Panc1 (cell line): ENCODE measurements around the gene REXO4. TPM values are rescaled to one million over a fixed set of nuclear protein-coding genes. Genes with fewer than 3 reads are reported as not detected.

Experiments
- ATAC-seq: fragments of 200-7000 bp; cut with Tn5 transposase; 2 replicates; pipeline ENCODE4 v1.9.1; 2020; ENCODE audit warnings: mild to moderate bottlenecking, moderate library complexity
- Bru-seq: library from RNA; stranded (reverse); fragments of 400-500 nt; gene quantifications from one replicate; lab custom pipeline; 2021; lab: Mats Ljungman, UMichigan
- BruChase-seq, 2 experiments: library from RNA; stranded (reverse); fragments of 400-500 nt; gene quantifications; one replicate each; lab custom pipeline; 2021; lab: Mats Ljungman, UMichigan
- BruUV-seq: library from RNA; stranded (reverse); fragments of 400-500 nt; replicated peaks from 2 replicates; lab custom pipeline; 2021; lab: Mats Ljungman, UMichigan
- CTCF ChIA-PET: fragments of 300-600 bp; sonication (Branson Sonifier 250); formaldehyde crosslinking; loops from one replicate; lab custom pipeline; 2022; ENCODE audit warnings: antibody characterized with exemption; lab: Charles Lee
- POLR2A ChIA-PET: fragments of 300-600 bp; sonication (Branson Sonifier 250); formaldehyde crosslinking; loops from one replicate; lab custom pipeline; 2022; ENCODE audit warnings: antibody characterized with exemption; lab: Charles Lee
- DNase-seq: peaks from one replicate; pipeline ENCODE4 v3.0.0-alpha.2; 2010; ENCODE audit warnings: low read depth, low spot score
- H3K27ac ChIP-seq: 2 replicates; pipeline ENCODE4 v1.5.1; 2011; ENCODE audit warnings: mild to moderate bottlenecking, low read length, inconsistent platforms
- H3K27me3 ChIP-seq: fragments of 200-500 bp; sonication (Bioruptor generic); 2 replicates; pipeline ENCODE4 v1.6.0; 2014; ENCODE audit warnings: low read length, inconsistent platforms; ENCODE audit not compliant: control insufficient read depth, insufficient read depth
- H3K36me3 ChIP-seq: fragments of 200-500 bp; sonication (Bioruptor generic); 2 replicates; pipeline ENCODE4 v1.5.1; 2014; ENCODE audit warnings: inconsistent platforms, mild to moderate bottlenecking, low read length, moderate library complexity; ENCODE audit not compliant: control insufficient read depth, insufficient read depth
- H3K4me1 ChIP-seq: 2 replicates; pipeline ENCODE4 v1.5.1; 2011; ENCODE audit warnings: inconsistent platforms, mild to moderate bottlenecking, low read length, moderate library complexity; ENCODE audit not compliant: control insufficient read depth, insufficient read depth
- H3K4me3 ChIP-seq, 2 experiments: 2 replicates each; pipeline ENCODE4 v1.5.1; 2011 to 2012; ENCODE audit warnings: low read depth in 2 of 2, low read length in 2 of 2, mild to moderate bottlenecking in 2 of 2, inconsistent platforms in 1 of 2, moderate library complexity in 1 of 2
- H3K9me3 ChIP-seq: fragments of 200-500 bp; sonication (Bioruptor generic); 2 replicates; pipeline ENCODE4 v1.5.1; 2014; ENCODE audit warnings: low read depth, mild to moderate bottlenecking, inconsistent platforms, low read length, moderate library complexity; ENCODE audit not compliant: control insufficient read depth, insufficient read depth
- POLR2AphosphoS5 ChIP-seq: IDR thresholded peaks from 2 replicates; pipeline ENCODE4 v1.6.1; 2012; ENCODE audit warnings: mild to moderate bottlenecking, low read depth, low read length, moderate library complexity
- SIN3A ChIP-seq: IDR thresholded peaks from 2 replicates; pipeline ENCODE4 v1.6.1; 2012; ENCODE audit warnings: low read depth, mild to moderate bottlenecking, low read length, moderate library complexity, borderline replicate concordance; ENCODE audit not compliant: insufficient read depth
- TCF7L2 ChIP-seq: IDR thresholded peaks from 2 replicates; pipeline ENCODE4 v1.6.1; 2011; ENCODE audit warnings: mild to moderate bottlenecking, low read depth, low read length, inconsistent platforms
- in situ Hi-C: cut with HindIII; loops from 2 replicates; pipeline ENCODE4 v1.10.0; 2016; ENCODE audit warnings: low sequenced_read_pairs, low pct_unique_long_range_greater_than_20kb
- intact Hi-C: fragments of 100-400 bp; cut with micrococcal nuclease; formaldehyde crosslinking; loops from one replicate; pipeline ENCODE4 v1.10.0; 2022; ENCODE audit not compliant: unreplicated experiment
- long read RNA-seq: library from polyadenylated mRNA; unstranded; transcript quantifications from one replicate; pipeline ENCODE4 v2.0.0, GENCODE V29; 2021; ENCODE audit not compliant: unreplicated experiment
- polyA plus RNA-seq: library from polyadenylated mRNA; unstranded; fragments of >200 nt; gene quantifications from one replicate; pipeline ENCODE4 v1.2.1, GENCODE V29; 2012; ENCODE audit warnings: missing spikeins; ENCODE audit not compliant: insufficient read length
- total RNA-seq: library from RNA; stranded (reverse); gene quantifications from one replicate; pipeline ENCODE4 v1.2.1, GENCODE V29; 2021; ENCODE audit not compliant: unreplicated experiment
- TF ChIP-seq, protein P1 (sequence below), 2 experiments: IDR thresholded peaks; 2 replicates each; pipeline ENCODE4 v1.6.1; 2011 to 2012; ENCODE audit warnings: low read depth in 2 of 2, control low read depth in 1 of 2, low read length in 1 of 2, mild to moderate bottlenecking in 1 of 2, moderate library complexity in 1 of 2; ENCODE audit not compliant: insufficient read depth in 1 of 2
- TF ChIP-seq, protein P2 (sequence below): fragments of 450-650 bp; IDR thresholded peaks from 2 replicates; pipeline ENCODE4 v1.5.1; 2017; ENCODE audit warnings: mild to moderate bottlenecking

REXO4 gene, protein sequence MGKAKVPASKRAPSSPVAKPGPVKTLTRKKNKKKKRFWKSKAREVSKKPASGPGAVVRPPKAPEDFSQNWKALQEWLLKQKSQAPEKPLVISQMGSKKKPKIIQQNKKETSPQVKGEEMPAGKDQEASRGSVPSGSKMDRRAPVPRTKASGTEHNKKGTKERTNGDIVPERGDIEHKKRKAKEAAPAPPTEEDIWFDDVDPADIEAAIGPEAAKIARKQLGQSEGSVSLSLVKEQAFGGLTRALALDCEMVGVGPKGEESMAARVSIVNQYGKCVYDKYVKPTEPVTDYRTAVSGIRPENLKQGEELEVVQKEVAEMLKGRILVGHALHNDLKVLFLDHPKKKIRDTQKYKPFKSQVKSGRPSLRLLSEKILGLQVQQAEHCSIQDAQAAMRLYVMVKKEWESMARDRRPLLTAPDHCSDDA
- total RNA-seq = 19.9 TPM
- 26.9 TPM for polyA plus RNA-seq
- percentile 71 among the genes with signal in this experiment for Bru-seq, nascent RNA
- BruChase-seq, experiment 1, labeled RNA remaining after a 2-hour chase = percentile 74 among the genes with signal in this experiment
- percentile 77 among the genes with signal in this experiment for BruChase-seq, experiment 2, labeled RNA remaining after a 6-hour chase
- long read RNA-seq, transcript REXO4-202 (8 exons, 2,360 nt) = major isoform, 39 of 74 reads
- long read RNA-seq, partial matches to known transcripts = 13 of 74 reads
- long read RNA-seq, other reads (novel, unspliced or antisense) = 21 of 74 reads

DNA sequence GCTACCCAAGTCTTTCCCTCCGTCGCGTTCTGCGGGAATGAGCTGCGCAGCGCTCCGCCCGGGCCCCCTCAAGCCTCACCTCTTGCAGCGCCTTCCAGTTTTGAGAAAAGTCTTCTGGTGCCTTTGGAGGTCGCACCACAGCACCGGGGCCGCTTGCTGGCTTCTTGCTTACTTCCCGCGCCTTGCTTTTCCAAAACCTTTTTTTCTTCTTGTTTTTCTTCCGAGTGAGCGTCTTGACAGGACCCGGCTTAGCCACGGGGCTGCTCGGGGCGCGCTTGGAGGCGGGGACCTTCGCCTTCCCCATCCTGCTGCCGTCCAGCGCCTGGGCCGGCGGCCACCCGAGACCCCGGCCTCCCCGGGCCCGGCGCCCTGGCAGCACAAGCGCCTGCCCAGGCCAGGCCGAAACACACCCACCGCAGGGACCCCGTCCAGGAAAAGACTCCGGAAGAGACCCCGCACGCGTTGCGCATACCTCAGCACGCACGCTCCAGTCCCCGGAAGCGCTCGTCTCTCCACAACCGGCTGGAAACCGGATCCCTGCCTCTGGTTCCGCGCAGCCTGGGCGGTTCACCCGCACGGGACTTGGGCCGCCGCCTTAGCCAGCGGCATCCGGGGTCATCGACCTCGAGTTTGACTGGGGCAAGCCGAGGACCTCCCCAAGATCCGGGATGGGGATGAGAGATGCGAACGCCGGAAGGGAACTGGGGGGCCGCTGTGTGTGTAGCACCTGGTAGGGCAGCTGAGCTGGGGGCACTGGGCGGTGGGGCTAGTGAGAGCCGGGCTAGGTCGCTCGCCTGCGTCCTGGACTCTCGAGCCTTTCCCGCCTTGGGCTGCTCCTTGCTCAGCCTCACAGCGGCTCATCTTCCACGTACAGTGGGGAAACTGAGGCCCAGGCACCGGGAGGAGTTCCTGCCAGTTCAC, at the start of gene REXO4:
Gene REXO4 (minus strand): TSS at position 470 of the 921 bp plus-strand sequence. CDS start 166 bp downstream, at position 304.
- H3K4me1 ChIP-seq = no peaks in the 10 kb centered on the region
- POLR2A ChIA-PET = no interaction called here
- H3K36me3 ChIP-seq = peaks cover 2% of the 10 kb centered on the region
- no peaks in the 10 kb centered on the region for H3K27me3 ChIP-seq
- H3K4me3 ChIP-seq = peak within 1 kb of the TSS; percentile 90 to 94
- TF ChIP-seq SIN3A (peak; percentile 67; the same call in 1 of the 2 replicates), POLR2AphosphoS5 (no peak; the same call in 1 of the 2 replicates), TCF7L2 (0 out of 2 replicates have a peak, but pooled peaks have one; percentile 27)
- TF ChIP-seq, protein P1, sequence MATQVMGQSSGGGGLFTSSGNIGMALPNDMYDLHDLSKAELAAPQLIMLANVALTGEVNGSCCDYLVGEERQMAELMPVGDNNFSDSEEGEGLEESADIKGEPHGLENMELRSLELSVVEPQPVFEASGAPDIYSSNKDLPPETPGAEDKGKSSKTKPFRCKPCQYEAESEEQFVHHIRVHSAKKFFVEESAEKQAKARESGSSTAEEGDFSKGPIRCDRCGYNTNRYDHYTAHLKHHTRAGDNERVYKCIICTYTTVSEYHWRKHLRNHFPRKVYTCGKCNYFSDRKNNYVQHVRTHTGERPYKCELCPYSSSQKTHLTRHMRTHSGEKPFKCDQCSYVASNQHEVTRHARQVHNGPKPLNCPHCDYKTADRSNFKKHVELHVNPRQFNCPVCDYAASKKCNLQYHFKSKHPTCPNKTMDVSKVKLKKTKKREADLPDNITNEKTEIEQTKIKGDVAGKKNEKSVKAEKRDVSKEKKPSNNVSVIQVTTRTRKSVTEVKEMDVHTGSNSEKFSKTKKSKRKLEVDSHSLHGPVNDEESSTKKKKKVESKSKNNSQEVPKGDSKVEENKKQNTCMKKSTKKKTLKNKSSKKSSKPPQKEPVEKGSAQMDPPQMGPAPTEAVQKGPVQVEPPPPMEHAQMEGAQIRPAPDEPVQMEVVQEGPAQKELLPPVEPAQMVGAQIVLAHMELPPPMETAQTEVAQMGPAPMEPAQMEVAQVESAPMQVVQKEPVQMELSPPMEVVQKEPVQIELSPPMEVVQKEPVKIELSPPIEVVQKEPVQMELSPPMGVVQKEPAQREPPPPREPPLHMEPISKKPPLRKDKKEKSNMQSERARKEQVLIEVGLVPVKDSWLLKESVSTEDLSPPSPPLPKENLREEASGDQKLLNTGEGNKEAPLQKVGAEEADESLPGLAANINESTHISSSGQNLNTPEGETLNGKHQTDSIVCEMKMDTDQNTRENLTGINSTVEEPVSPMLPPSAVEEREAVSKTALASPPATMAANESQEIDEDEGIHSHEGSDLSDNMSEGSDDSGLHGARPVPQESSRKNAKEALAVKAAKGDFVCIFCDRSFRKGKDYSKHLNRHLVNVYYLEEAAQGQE (IDR thresholded peaks at IDR 0.05; ENCODE audit: insufficient read depth in 1 of 2, low read depth in 2 of 2, low read length in 1 of 2) = no peak
- TF ChIP-seq, protein P2, sequence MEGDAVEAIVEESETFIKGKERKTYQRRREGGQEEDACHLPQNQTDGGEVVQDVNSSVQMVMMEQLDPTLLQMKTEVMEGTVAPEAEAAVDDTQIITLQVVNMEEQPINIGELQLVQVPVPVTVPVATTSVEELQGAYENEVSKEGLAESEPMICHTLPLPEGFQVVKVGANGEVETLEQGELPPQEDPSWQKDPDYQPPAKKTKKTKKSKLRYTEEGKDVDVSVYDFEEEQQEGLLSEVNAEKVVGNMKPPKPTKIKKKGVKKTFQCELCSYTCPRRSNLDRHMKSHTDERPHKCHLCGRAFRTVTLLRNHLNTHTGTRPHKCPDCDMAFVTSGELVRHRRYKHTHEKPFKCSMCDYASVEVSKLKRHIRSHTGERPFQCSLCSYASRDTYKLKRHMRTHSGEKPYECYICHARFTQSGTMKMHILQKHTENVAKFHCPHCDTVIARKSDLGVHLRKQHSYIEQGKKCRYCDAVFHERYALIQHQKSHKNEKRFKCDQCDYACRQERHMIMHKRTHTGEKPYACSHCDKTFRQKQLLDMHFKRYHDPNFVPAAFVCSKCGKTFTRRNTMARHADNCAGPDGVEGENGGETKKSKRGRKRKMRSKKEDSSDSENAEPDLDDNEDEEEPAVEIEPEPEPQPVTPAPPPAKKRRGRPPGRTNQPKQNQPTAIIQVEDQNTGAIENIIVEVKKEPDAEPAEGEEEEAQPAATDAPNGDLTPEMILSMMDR = no peak
- ATAC-seq = peak; percentile 96
- DNase-seq = no peak
- TSS peak; percentile 86 for BruUV-seq
- intact Hi-C loops = no loop called here
- CTCF ChIA-PET = no interaction called here
- in situ Hi-C loops = no loop called here
- H3K9me3 ChIP-seq = no peaks in the 10 kb centered on the region
- peak within 1 kb of the TSS; percentile 87 for H3K27ac ChIP-seq

DNA sequence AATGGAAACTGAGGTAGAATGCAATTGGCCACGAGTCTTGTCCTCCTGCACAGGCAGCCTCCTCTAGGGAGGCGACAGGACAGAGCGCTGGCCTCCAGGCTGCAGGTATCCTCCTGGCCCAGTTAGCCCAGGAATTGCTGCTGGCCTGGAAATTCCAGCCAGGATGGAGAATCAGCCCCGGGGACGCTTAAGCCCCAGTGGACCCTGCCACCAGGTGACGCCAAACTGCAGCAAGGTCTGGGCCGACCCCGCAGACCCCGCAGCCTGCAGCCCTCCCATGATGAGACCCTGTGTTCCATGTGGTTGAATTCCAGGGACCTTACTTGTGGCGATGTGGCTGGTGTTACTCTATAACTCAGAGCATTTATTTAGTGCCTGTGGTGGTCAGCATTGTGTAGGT, 49.3 kb upstream of the REXO4 start:
- no peaks in the 10 kb centered on the region for H3K9me3 ChIP-seq
- H3K4me3 ChIP-seq = no peak overlapping the region
- intact Hi-C loops (no loop called here), in situ Hi-C loops (no loop called here)
- no peak overlapping the region for H3K27ac ChIP-seq
- ChIA-PET CTCF (no interaction called here), POLR2A (no interaction called here)
- TF ChIP-seq, protein P2 = no peak
- TF ChIP-seq, protein P1 (IDR thresholded peaks at IDR 0.05; ENCODE audit: insufficient read depth in 1 of 2, low read depth in 2 of 2, low read length in 1 of 2) = no peak
- TF ChIP-seq POLR2AphosphoS5 (no peak), TCF7L2 (no peak), SIN3A (no peak)
- DNase-seq = no peak
- H3K4me1 ChIP-seq = 0 out of 2 replicates have a peak, but pooled peaks cover under 1% of the 10 kb centered on the region
- ATAC-seq = no peak
- BruUV-seq = no TSS peak
- H3K27me3 ChIP-seq = no peaks in the 10 kb centered on the region
- H3K36me3 ChIP-seq = no peaks in the 10 kb centered on the region
